Measurements from ENCODE around the gene SEC61B.

DNA sequence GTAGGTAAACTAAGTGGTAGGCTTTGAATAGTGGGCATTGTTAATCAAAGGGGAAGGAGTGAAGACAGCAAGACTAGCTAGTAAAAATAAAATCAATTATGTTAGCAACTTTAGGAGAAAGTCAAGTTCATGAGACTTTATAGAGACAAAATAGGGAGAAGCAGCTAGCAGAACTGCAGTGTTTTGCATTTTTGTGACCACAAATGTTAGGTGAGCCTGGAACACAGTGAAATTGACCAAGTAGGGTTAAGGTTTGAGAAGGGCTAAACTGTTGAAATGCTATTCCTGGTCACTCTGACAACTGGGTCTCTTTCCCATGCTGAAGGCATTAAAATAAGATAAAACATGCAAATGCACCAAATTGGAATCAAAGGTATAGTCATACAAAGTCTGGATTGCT, 13.0 kb downstream of the SEC61B start:
- TF ChIP-seq, protein P1, sequence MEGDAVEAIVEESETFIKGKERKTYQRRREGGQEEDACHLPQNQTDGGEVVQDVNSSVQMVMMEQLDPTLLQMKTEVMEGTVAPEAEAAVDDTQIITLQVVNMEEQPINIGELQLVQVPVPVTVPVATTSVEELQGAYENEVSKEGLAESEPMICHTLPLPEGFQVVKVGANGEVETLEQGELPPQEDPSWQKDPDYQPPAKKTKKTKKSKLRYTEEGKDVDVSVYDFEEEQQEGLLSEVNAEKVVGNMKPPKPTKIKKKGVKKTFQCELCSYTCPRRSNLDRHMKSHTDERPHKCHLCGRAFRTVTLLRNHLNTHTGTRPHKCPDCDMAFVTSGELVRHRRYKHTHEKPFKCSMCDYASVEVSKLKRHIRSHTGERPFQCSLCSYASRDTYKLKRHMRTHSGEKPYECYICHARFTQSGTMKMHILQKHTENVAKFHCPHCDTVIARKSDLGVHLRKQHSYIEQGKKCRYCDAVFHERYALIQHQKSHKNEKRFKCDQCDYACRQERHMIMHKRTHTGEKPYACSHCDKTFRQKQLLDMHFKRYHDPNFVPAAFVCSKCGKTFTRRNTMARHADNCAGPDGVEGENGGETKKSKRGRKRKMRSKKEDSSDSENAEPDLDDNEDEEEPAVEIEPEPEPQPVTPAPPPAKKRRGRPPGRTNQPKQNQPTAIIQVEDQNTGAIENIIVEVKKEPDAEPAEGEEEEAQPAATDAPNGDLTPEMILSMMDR (IDR thresholded peaks at IDR 0.05), result no peak
- TF ChIP-seq POLR2A (IDR thresholded peaks at IDR 0.05) (no peak), EP300 (IDR thresholded peaks at IDR 0.05) (no peak)
